Measurements from ENCODE around the gene MOB2.
A peak's percentile ranks its signal among the peaks of the same experiment; 100 is the strongest.
"Not testable (repeated sequence)": the region's sequence is repeated elsewhere in the genome, so short reads cannot be mapped to it uniquely, and the experiment has no call there.

MOB2 gene

GRCh38 chr11:1436468-1437039 lies 50.0 kb downstream of the MOB2 start:
- Histone ChIP-seq H3K9ac (ENCODE audit: low read length) (no peak overlapping the region), H3K36me3 (ENCODE audit: control insufficient read depth, insufficient read depth, low read length) (no peaks in the 10 kb centered on the region), H3K27ac (ENCODE audit: low read depth, low read length) (no peak overlapping the region), H3K4me1 (ENCODE audit: control insufficient read depth, insufficient read depth, low read length) (peaks cover 13% of the 10 kb centered on the region; the same call in 1 of the 2 replicates), H3K9me3 (ENCODE audit: control insufficient read depth, insufficient read depth, low read depth, low read length) (no peaks in the 10 kb centered on the region), H3K4me3 (ENCODE audit: low read depth, low read length) (peak overlapping the region; percentile 31; the same call in 1 of the 2 replicates), H3K27me3 (ENCODE audit: control insufficient read depth, insufficient read depth, low read length) (peaks cover 6% of the 10 kb centered on the region; the same call in 1 of the 2 replicates)

GRCh38 chr11:1435820-1436467 lies 50.6 kb downstream of the MOB2 start:
- no peak overlapping the region for H3K9ac ChIP-seq (ENCODE audit: low read length)
- peak overlapping the region; percentile 34; the same call in 1 of the 2 replicates for H3K4me3 ChIP-seq (ENCODE audit: low read depth, low read length)
- no peaks in the 10 kb centered on the region for H3K9me3 ChIP-seq (ENCODE audit: control insufficient read depth, insufficient read depth, low read depth, low read length)
- H3K4me1 ChIP-seq (ENCODE audit: control insufficient read depth, insufficient read depth, low read length) = peaks cover 13% of the 10 kb centered on the region; the same call in 1 of the 2 replicates
- peaks cover 6% of the 10 kb centered on the region; the same call in 1 of the 2 replicates for H3K27me3 ChIP-seq (ENCODE audit: control insufficient read depth, insufficient read depth, low read length)
- H3K36me3 ChIP-seq (ENCODE audit: control insufficient read depth, insufficient read depth, low read length) = no peaks in the 10 kb centered on the region
- no peak overlapping the region for H3K27ac ChIP-seq (ENCODE audit: low read depth, low read length)

- not testable (repeated sequence) for H3K4me3 ChIP-seq (ENCODE audit: low read depth, low read length); H3K27me3 ChIP-seq (ENCODE audit: control insufficient read depth, insufficient read depth, low read length); H3K9me3 ChIP-seq (ENCODE audit: control insufficient read depth, insufficient read depth, low read depth, low read length); H3K36me3 ChIP-seq (ENCODE audit: control insufficient read depth, insufficient read depth, low read length); H3K27ac ChIP-seq (ENCODE audit: low read depth, low read length); H3K9ac ChIP-seq (ENCODE audit: low read length)
- peaks cover 13% of the 10 kb centered on the region; the same call in 1 of the 2 replicates for H3K4me1 ChIP-seq (ENCODE audit: control insufficient read depth, insufficient read depth, low read length)
Observed at GRCh38 chr11:1435479-1435819, 51.1 kb downstream of the MOB2 start.

- Histone ChIP-seq H3K4me3 (ENCODE audit: low read depth, low read length) (no peak overlapping the region), H3K9me3 (ENCODE audit: control insufficient read depth, insufficient read depth, low read depth, low read length) (no peaks in the 10 kb centered on the region), H3K27ac (ENCODE audit: low read depth, low read length) (no peak overlapping the region), H3K4me1 (ENCODE audit: control insufficient read depth, insufficient read depth, low read length) (peaks cover 13% of the 10 kb centered on the region; the same call in 1 of the 2 replicates), H3K27me3 (ENCODE audit: control insufficient read depth, insufficient read depth, low read length) (peaks cover 6% of the 10 kb centered on the region; the same call in 1 of the 2 replicates), H3K36me3 (ENCODE audit: control insufficient read depth, insufficient read depth, low read length) (no peaks in the 10 kb centered on the region), H3K9ac (ENCODE audit: low read length) (no peak overlapping the region)
Observed at GRCh38 chr11:1433977-1434640, 52.5 kb downstream of the MOB2 start.

GRCh38 chr11:1433568-1433967 lies 53.0 kb downstream of the MOB2 start:
- Histone ChIP-seq H3K4me3 (ENCODE audit: low read depth, low read length) (no peak overlapping the region), H3K36me3 (ENCODE audit: control insufficient read depth, insufficient read depth, low read length) (no peaks in the 10 kb centered on the region), H3K27ac (ENCODE audit: low read depth, low read length) (no peak overlapping the region), H3K4me1 (ENCODE audit: control insufficient read depth, insufficient read depth, low read length) (peaks cover 13% of the 10 kb centered on the region; the same call in 1 of the 2 replicates), H3K9me3 (ENCODE audit: control insufficient read depth, insufficient read depth, low read depth, low read length) (peaks cover 3% of the 10 kb centered on the region; the same call in 1 of the 2 replicates), H3K27me3 (ENCODE audit: control insufficient read depth, insufficient read depth, low read length) (peaks cover 6% of the 10 kb centered on the region; the same call in 1 of the 2 replicates), H3K9ac (ENCODE audit: low read length) (no peak overlapping the region)

GRCh38 chr11:1428762-1429316 lies 57.7 kb downstream of the MOB2 start:
- H3K9me3 ChIP-seq (ENCODE audit: control insufficient read depth, insufficient read depth, low read depth, low read length) = peaks cover 3% of the 10 kb centered on the region; the same call in 1 of the 2 replicates
- H3K27ac ChIP-seq (ENCODE audit: low read depth, low read length) = no peak overlapping the region

GRCh38 chr11:1425439-1425838 lies 61.1 kb downstream of the MOB2 start:
- H3K27ac ChIP-seq (ENCODE audit: low read depth, low read length) = no peak overlapping the region
- no peaks in the 10 kb centered on the region for H3K4me1 ChIP-seq (ENCODE audit: control insufficient read depth, insufficient read depth, low read length)
- H3K4me3 ChIP-seq (ENCODE audit: low read depth, low read length) = no peak overlapping the region
- H3K9me3 ChIP-seq (ENCODE audit: control insufficient read depth, insufficient read depth, low read depth, low read length) = peaks cover 3% of the 10 kb centered on the region; the same call in 1 of the 2 replicates
- no peaks in the 10 kb centered on the region for H3K36me3 ChIP-seq (ENCODE audit: control insufficient read depth, insufficient read depth, low read length)
- no peaks in the 10 kb centered on the region for H3K27me3 ChIP-seq (ENCODE audit: control insufficient read depth, insufficient read depth, low read length)
- no peak overlapping the region for H3K9ac ChIP-seq (ENCODE audit: low read length)

More at GRCh38 chr11:1428762-1429316, 57.7 kb downstream of the MOB2 start:
- H3K9ac ChIP-seq (ENCODE audit: low read length) = no peak overlapping the region
- H3K4me3 ChIP-seq (ENCODE audit: low read depth, low read length) = no peak overlapping the region
- no peaks in the 10 kb centered on the region for H3K4me1 ChIP-seq (ENCODE audit: control insufficient read depth, insufficient read depth, low read length)
- H3K27me3 ChIP-seq (ENCODE audit: control insufficient read depth, insufficient read depth, low read length) = peaks cover 6% of the 10 kb centered on the region; the same call in 1 of the 2 replicates
- H3K36me3 ChIP-seq (ENCODE audit: control insufficient read depth, insufficient read depth, low read length) = no peaks in the 10 kb centered on the region

- no peaks in the 10 kb centered on the region for H3K27me3 ChIP-seq (ENCODE audit: control insufficient read depth, insufficient read depth, low read length)
- no peak overlapping the region for H3K27ac ChIP-seq (ENCODE audit: low read depth, low read length)
- H3K36me3 ChIP-seq (ENCODE audit: control insufficient read depth, insufficient read depth, low read length) = no peaks in the 10 kb centered on the region
- no peak overlapping the region for H3K9ac ChIP-seq (ENCODE audit: low read length)
- no peaks in the 10 kb centered on the region for H3K4me1 ChIP-seq (ENCODE audit: control insufficient read depth, insufficient read depth, low read length)
- H3K9me3 ChIP-seq (ENCODE audit: control insufficient read depth, insufficient read depth, low read depth, low read length) = peaks cover 4% of the 10 kb centered on the region
- H3K4me3 ChIP-seq (ENCODE audit: low read depth, low read length) = no peak overlapping the region
Observed at GRCh38 chr11:1425006-1425405, 61.6 kb downstream of the MOB2 start.

- H3K4me1 ChIP-seq (ENCODE audit: control insufficient read depth, insufficient read depth, low read length); H3K4me3 ChIP-seq (ENCODE audit: low read depth, low read length); H3K36me3 ChIP-seq (ENCODE audit: control insufficient read depth, insufficient read depth, low read length); H3K27me3 ChIP-seq (ENCODE audit: control insufficient read depth, insufficient read depth, low read length); H3K9ac ChIP-seq (ENCODE audit: low read length); H3K27ac ChIP-seq (ENCODE audit: low read depth, low read length): not testable (repeated sequence)
- H3K9me3 ChIP-seq (ENCODE audit: control insufficient read depth, insufficient read depth, low read depth, low read length) = peaks cover 18% of the 10 kb centered on the region
Observed at GRCh38 chr11:1423406-1423805, 63.2 kb downstream of the MOB2 start.

- Histone ChIP-seq H3K9me3 (ENCODE audit: control insufficient read depth, insufficient read depth, low read depth, low read length) (peaks cover 22% of the 10 kb centered on the region), H3K27ac (ENCODE audit: low read depth, low read length) (no peak overlapping the region), H3K36me3 (ENCODE audit: control insufficient read depth, insufficient read depth, low read length) (no peaks in the 10 kb centered on the region), H3K4me3 (ENCODE audit: low read depth, low read length) (no peak overlapping the region), H3K27me3 (ENCODE audit: control insufficient read depth, insufficient read depth, low read length) (no peaks in the 10 kb centered on the region), H3K4me1 (ENCODE audit: control insufficient read depth, insufficient read depth, low read length) (no peaks in the 10 kb centered on the region), H3K9ac (ENCODE audit: low read length) (no peak overlapping the region)
Observed at GRCh38 chr11:1422981-1423380, 63.6 kb downstream of the MOB2 start.

GRCh38 chr11:1422481-1422880 lies 64.1 kb downstream of the MOB2 start:
- H3K4me1 ChIP-seq (ENCODE audit: control insufficient read depth, insufficient read depth, low read length) = no peaks in the 10 kb centered on the region
- H3K27me3 ChIP-seq (ENCODE audit: control insufficient read depth, insufficient read depth, low read length) = no peaks in the 10 kb centered on the region
- no peaks in the 10 kb centered on the region for H3K36me3 ChIP-seq (ENCODE audit: control insufficient read depth, insufficient read depth, low read length)
- no peak overlapping the region for H3K4me3 ChIP-seq (ENCODE audit: low read depth, low read length)
- H3K9me3 ChIP-seq (ENCODE audit: control insufficient read depth, insufficient read depth, low read depth, low read length) = peaks cover 25% of the 10 kb centered on the region
- H3K27ac ChIP-seq (ENCODE audit: low read depth, low read length) = no peak overlapping the region
- H3K9ac ChIP-seq (ENCODE audit: low read length) = no peak overlapping the region

All from HUES6 (cell line).